Measurements from ENCODE around the gene GASK1A. TPM values are rescaled to one million over a fixed set of nuclear protein-coding genes. Genes with fewer than 3 reads are reported as not detected.

GASK1A gene
- total RNA-seq, 1 experiment from 2014 or later = not detected

DNA sequence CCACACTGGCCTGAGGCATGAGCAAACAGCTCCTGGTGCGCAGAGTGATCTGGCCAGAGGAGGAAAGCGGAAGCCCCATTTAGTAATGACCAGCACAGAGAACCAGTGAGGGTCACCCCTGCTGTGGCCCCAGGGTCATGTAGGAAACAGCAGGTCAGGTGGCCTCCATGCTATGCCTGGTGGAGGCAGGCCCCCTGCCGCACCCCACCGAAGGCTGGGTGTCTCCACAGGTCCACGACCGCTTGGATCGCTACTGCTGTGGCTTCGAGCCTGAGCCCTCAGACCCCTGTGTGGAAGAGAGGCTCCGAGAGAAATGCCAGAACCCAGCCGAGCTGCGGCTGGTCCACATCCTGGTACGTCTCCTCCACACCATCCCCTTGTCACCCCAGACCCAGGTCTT, 74.2 kb downstream of the GASK1A start:
- CTCF ChIA-PET = no interaction called here

DNA sequence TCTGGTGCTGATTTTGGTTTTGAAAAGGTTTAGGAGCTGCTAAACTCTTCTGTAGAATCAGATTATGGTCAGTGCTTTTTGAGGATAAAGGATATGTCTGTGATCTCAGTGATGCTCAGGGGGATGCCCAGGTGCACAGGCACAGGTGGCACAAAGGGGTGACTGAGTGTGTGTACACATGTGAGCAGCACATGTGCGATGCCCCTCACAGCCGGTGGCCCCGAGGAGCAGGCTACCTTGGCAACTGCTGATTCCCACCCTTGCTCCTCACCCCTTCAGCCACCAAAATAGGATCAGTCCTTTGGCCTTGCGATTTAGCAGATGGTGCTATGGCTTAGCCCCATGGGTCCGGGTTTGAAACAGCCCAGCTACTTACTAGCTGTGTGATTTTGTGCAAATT, 75.6 kb downstream of the GASK1A start:
- no peak for TF ChIP-seq EZH2 (IDR thresholded peaks at IDR 0.05; ENCODE audit: low read depth)
- TF ChIP-seq, protein P1, sequence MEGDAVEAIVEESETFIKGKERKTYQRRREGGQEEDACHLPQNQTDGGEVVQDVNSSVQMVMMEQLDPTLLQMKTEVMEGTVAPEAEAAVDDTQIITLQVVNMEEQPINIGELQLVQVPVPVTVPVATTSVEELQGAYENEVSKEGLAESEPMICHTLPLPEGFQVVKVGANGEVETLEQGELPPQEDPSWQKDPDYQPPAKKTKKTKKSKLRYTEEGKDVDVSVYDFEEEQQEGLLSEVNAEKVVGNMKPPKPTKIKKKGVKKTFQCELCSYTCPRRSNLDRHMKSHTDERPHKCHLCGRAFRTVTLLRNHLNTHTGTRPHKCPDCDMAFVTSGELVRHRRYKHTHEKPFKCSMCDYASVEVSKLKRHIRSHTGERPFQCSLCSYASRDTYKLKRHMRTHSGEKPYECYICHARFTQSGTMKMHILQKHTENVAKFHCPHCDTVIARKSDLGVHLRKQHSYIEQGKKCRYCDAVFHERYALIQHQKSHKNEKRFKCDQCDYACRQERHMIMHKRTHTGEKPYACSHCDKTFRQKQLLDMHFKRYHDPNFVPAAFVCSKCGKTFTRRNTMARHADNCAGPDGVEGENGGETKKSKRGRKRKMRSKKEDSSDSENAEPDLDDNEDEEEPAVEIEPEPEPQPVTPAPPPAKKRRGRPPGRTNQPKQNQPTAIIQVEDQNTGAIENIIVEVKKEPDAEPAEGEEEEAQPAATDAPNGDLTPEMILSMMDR (conservative IDR thresholded peaks at IDR 0.05) = no peak
- Histone ChIP-seq H3K36me3 (ENCODE audit: low read depth) (no peaks in the 10 kb centered on the region), H3K4me2 (no peak overlapping the region), H3K9me3 (ENCODE audit: insufficient read depth, low read depth) (no peaks in the 10 kb centered on the region), H3K4me3 (no peak overlapping the region), H4K20me1 (ENCODE audit: insufficient read depth) (no peaks in the 10 kb centered on the region), H3K27ac (no peak overlapping the region), H3K27me3 (ENCODE audit: insufficient read depth, low read depth) (no peaks in the 10 kb centered on the region), H3F3A (ENCODE audit: insufficient read depth, low read depth) (no peaks in the 10 kb centered on the region), H3K79me2 (ENCODE audit: low read depth) (no peaks in the 10 kb centered on the region), H3K4me1 (replicated peaks; ENCODE audit: insufficient read depth) (no peaks in the 10 kb centered on the region), H3K9me2 (ENCODE audit: insufficient read depth) (no peaks in the 10 kb centered on the region), H2AFZ (no peak overlapping the region)
- POLR2A ChIA-PET (ENCODE audit: unreplicated experiment) = no interaction called here
- intact Hi-C loops (cut with micrococcal nuclease; ENCODE audit: unreplicated experiment) = no loop called here
- no peak for DNase-seq
- no TSS peak for BruUV-seq (replicated peaks)
- CTCF ChIA-PET = no interaction called here

More for the DNA sequence above, 74.2 kb downstream of the GASK1A start:
- Histone ChIP-seq H2AFZ (no peak overlapping the region), H3F3A (ENCODE audit: insufficient read depth, low read depth) (no peaks in the 10 kb centered on the region), H3K9me3 (ENCODE audit: insufficient read depth, low read depth) (no peaks in the 10 kb centered on the region; the same call in 1 of the 2 replicates), H3K4me1 (replicated peaks; ENCODE audit: insufficient read depth) (no peaks in the 10 kb centered on the region), H3K9me2 (ENCODE audit: insufficient read depth) (no peaks in the 10 kb centered on the region), H3K4me2 (no peak overlapping the region), H3K79me2 (ENCODE audit: low read depth) (no peaks in the 10 kb centered on the region), H3K27me3 (ENCODE audit: insufficient read depth, low read depth) (no peaks in the 10 kb centered on the region), H3K27ac (no peak overlapping the region), H3K4me3 (no peak overlapping the region), H3K36me3 (ENCODE audit: low read depth) (no peaks in the 10 kb centered on the region), H4K20me1 (ENCODE audit: insufficient read depth) (no peaks in the 10 kb centered on the region)
- BruUV-seq (replicated peaks) = no TSS peak
- TF ChIP-seq EZH2 (IDR thresholded peaks at IDR 0.05; ENCODE audit: low read depth) = no peak
- TF ChIP-seq, protein P1 (conservative IDR thresholded peaks at IDR 0.05) = no peak
- intact Hi-C loops (cut with micrococcal nuclease; ENCODE audit: unreplicated experiment) = no loop called here
- no peak for DNase-seq
- POLR2A ChIA-PET (ENCODE audit: unreplicated experiment) = interaction anchor here (0.7 kb wide), 1 partner anchor 8 kb away, joined by 4 read pairs; no protein-coding TSS in a partner anchor

- ChIA-PET POLR2A (ENCODE audit: unreplicated experiment) (no interaction called here), CTCF (no interaction called here)
- TF ChIP-seq EZH2 (IDR thresholded peaks at IDR 0.05; ENCODE audit: low read depth) = no peak
- TF ChIP-seq, protein P1 (conservative IDR thresholded peaks at IDR 0.05) = no peak
- Histone ChIP-seq H3K27ac (no peak overlapping the region), H3K9me3 (ENCODE audit: insufficient read depth, low read depth) (no peaks in the 10 kb centered on the region), H3F3A (ENCODE audit: insufficient read depth, low read depth) (no peaks in the 10 kb centered on the region), H3K4me1 (replicated peaks; ENCODE audit: insufficient read depth) (no peaks in the 10 kb centered on the region), H3K4me2 (no peak overlapping the region), H3K27me3 (ENCODE audit: insufficient read depth, low read depth) (no peaks in the 10 kb centered on the region), H3K4me3 (no peak overlapping the region), H3K79me2 (ENCODE audit: low read depth) (no peaks in the 10 kb centered on the region), H4K20me1 (ENCODE audit: insufficient read depth) (no peaks in the 10 kb centered on the region), H3K9me2 (ENCODE audit: insufficient read depth) (no peaks in the 10 kb centered on the region), H3K36me3 (ENCODE audit: low read depth) (no peaks in the 10 kb centered on the region), H2AFZ (no peak overlapping the region)
- intact Hi-C loops (cut with micrococcal nuclease; ENCODE audit: unreplicated experiment) = no loop called here
- BruUV-seq (replicated peaks) = no TSS peak
- DNase-seq = no peak
Observed at GRCh38 chr3:43055393-43055792, 76.3 kb downstream of the GASK1A start.

Measured in PC-9 (cell line).